Astrocyte of the cerebellum (primary cell): ENCODE data around the gene CHD5.
"Not testable (repeated sequence)": the region's sequence is repeated elsewhere in the genome, so short reads cannot be mapped to it uniquely, and the experiment has no call there.

Experiments
- DNase-seq: peaks from one replicate; pipeline ENCODE4 v3.0.0-alpha.2; 2011; ENCODE audit warnings: low read depth
- H3K4me3 ChIP-seq: 2 replicates; pipeline ENCODE4 v1.5.1; 2011; ENCODE audit warnings: mild to moderate bottlenecking, low read depth, low read length, moderate library complexity
- in situ Hi-C: cut with HindIII; loops from 2 replicates; pipeline ENCODE4 v1.10.0; 2017; ENCODE audit warnings: low sequenced_read_pairs
- TF ChIP-seq, protein P1 (sequence below): IDR thresholded peaks from 2 replicates; pipeline ENCODE4 v1.5.1; 2012; ENCODE audit warnings: low read length, low read depth, moderate library complexity, mild to moderate bottlenecking; ENCODE audit errors: missing control alignments

The CHD5 gene

GRCh38 chr1:6082430-6082971 lies 97.6 kb downstream of the CHD5 start:
- DNase-seq = no peak
- H3K4me3 ChIP-seq = no peak overlapping the region
- TF ChIP-seq, protein P1, sequence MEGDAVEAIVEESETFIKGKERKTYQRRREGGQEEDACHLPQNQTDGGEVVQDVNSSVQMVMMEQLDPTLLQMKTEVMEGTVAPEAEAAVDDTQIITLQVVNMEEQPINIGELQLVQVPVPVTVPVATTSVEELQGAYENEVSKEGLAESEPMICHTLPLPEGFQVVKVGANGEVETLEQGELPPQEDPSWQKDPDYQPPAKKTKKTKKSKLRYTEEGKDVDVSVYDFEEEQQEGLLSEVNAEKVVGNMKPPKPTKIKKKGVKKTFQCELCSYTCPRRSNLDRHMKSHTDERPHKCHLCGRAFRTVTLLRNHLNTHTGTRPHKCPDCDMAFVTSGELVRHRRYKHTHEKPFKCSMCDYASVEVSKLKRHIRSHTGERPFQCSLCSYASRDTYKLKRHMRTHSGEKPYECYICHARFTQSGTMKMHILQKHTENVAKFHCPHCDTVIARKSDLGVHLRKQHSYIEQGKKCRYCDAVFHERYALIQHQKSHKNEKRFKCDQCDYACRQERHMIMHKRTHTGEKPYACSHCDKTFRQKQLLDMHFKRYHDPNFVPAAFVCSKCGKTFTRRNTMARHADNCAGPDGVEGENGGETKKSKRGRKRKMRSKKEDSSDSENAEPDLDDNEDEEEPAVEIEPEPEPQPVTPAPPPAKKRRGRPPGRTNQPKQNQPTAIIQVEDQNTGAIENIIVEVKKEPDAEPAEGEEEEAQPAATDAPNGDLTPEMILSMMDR = peak; percentile 39
- in situ Hi-C loops = no loop called here

GRCh38 chr1:6081901-6082300 lies 98.2 kb downstream of the CHD5 start:
- no peak for DNase-seq
- in situ Hi-C loops = no loop called here
- TF ChIP-seq, protein P1 = no peak
- H3K4me3 ChIP-seq = no peak overlapping the region

DNA sequence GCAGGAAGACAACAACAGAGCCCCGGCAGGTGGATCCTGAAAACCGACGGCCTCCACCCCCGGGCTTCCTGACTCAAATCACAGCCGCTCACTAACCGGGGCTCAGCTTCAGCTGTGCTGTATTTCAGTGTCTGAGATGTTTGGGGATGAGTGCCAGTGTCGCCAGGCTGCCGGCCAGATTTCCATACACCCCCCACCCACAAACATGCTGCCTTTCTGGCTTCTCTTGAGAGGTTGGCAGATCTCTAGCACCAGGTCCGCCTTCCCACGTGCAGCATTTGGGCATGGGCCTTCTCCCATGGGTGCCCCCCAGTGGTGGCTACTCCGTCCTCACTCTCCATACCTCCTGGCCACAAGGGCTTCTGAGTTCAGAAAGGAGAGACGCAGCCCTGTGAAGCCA lies 99.7 kb downstream of the CHD5 start:
- no peak overlapping the region for H3K4me3 ChIP-seq
- DNase-seq = no peak
- TF ChIP-seq, protein P1 = peak; percentile 23
- in situ Hi-C loops = no loop called here

- no peak overlapping the region for H3K4me3 ChIP-seq
- TF ChIP-seq, protein P1 = no peak
- DNase-seq = no peak
- in situ Hi-C loops = no loop called here
These were observed 102.2 kb downstream of the CHD5 start for GRCh38 chr1:6077919-6078318.

DNA sequence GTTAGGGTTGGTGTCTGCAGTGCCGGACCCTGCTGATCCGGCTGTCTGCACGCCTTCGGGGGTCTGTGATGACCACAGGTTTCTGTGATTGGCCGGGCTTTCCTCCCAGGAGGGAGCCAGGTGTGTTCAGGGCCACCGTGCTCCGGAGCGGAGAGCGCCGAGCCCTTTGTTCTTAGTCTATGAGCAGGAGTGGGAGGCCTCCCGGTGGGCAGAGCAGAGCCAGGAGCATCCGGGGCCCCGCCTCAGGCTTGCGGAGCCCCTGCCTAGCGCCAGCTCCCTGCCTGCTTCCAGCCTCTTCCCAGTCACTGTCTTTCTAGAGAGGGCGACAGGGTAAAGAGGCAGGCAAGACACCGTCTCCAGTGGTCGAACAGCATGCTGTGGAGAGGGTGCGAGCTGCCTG lies 102.6 kb downstream of the CHD5 start:
- in situ Hi-C loops = no loop called here
- H3K4me3 ChIP-seq = no peak overlapping the region
- TF ChIP-seq, protein P1 = no peak
- no peak for DNase-seq

DNA sequence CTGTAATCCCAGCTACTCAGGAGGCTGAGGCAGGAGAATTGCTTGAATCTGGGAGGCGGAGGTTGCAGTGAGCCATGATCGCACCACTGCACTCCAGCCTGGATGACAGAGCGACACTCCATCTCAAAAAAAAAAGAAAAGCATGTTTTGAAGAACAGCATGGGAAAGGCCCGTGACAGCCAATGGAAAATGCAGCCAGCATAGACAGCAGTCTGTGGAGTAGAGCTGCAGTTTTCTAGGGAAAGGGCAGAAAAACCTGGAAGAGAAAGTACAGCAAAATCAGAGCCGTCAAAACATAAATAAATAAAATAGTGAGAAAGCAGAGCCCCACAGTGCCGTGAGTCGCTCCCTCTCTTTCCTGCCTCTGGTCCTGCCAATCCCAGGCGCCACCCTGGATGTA lies 103.1 kb downstream of the CHD5 start:
- in situ Hi-C loops, H3K4me3 ChIP-seq, DNase-seq: not testable (repeated sequence)

DNA sequence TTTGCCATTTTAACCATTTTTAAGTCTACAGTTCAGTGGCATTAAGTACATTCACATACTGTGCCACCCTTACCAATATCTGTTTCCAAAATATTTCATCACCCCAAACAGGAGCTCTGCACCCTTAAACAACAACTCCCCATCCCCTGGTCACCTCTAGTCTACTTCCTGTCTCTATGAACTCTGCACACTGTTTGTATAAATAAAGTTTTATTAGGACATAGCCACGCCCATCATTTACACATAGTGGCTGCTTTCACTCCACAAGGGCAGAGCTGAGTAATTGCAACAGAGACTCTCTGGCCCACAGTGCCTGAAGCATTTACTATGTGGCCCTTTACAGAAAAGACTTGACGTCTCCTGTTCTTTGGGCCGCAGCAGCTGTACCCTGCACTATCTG lies 104.4 kb downstream of the CHD5 start:
- TF ChIP-seq, protein P1 = no peak
- DNase-seq = no peak
- no peak overlapping the region for H3K4me3 ChIP-seq
- in situ Hi-C loops = no loop called here
